ENCODE results near the gene RHBDL2.
"Not testable (repeated sequence)": the region's sequence is repeated elsewhere in the genome, so short reads cannot be mapped to it uniquely, and the experiment has no call there.

The RHBDL2 gene

GRCh38 chr1:38919130-38919529 is 22.5 kb downstream of the RHBDL2 start:
- DNase-seq (ENCODE audit: low read depth, low spot score), result no peak
- Histone ChIP-seq H3K9me3 (ENCODE audit: low read depth, low read length) (no peaks in the 10 kb centered on the region), H3K27ac (no peak overlapping the region), H3K4me3 (no peak overlapping the region), H3K9ac (ENCODE audit: insufficient read length) (no peak overlapping the region), H3K36me3 (ENCODE audit: insufficient read depth, low read length) (no peaks in the 10 kb centered on the region)
- TF ChIP-seq FOXP2 (optimal IDR thresholded peaks at IDR 0.05; ENCODE audit: control extremely low read depth, extremely low read length, insufficient read depth) (no peak), POLR2AphosphoS5 (IDR thresholded peaks at IDR 0.05; ENCODE audit: borderline replicate concordance, low read depth, low read length) (no peak)

- no peak for DNase-seq (ENCODE audit: low read depth, low spot score)
- TF ChIP-seq POLR2AphosphoS5 (IDR thresholded peaks at IDR 0.05; ENCODE audit: borderline replicate concordance, low read depth, low read length) (no peak), FOXP2 (optimal IDR thresholded peaks at IDR 0.05; ENCODE audit: control extremely low read depth, extremely low read length, insufficient read depth) (no peak), EZH2 (IDR thresholded peaks at IDR 0.05) (no peak)
- H3K27ac ChIP-seq, result no peak overlapping the region
- H3K4me3 ChIP-seq, result no peak overlapping the region
- H3K36me3 ChIP-seq (ENCODE audit: insufficient read depth, low read length), result no peaks in the 10 kb centered on the region
- H3K9ac ChIP-seq (ENCODE audit: insufficient read length), result no peak overlapping the region
- no peaks in the 10 kb centered on the region for H3K9me3 ChIP-seq (ENCODE audit: low read depth, low read length)
These were observed 23.1 kb downstream of the RHBDL2 start for GRCh38 chr1:38918568-38918967.

- no peak for TF ChIP-seq FOXP2 (optimal IDR thresholded peaks at IDR 0.05; ENCODE audit: control extremely low read depth, extremely low read length, insufficient read depth)
- no peak overlapping the region for H3K27ac ChIP-seq
These were observed 23.9 kb downstream of the RHBDL2 start for GRCh38 chr1:38917772-38918171.

GRCh38 chr1:38917337-38917736 is 24.3 kb downstream of the RHBDL2 start:
- TF ChIP-seq FOXP2 (optimal IDR thresholded peaks at IDR 0.05; ENCODE audit: control extremely low read depth, extremely low read length, insufficient read depth) (no peak), POLR2AphosphoS5 (IDR thresholded peaks at IDR 0.05; ENCODE audit: borderline replicate concordance, low read depth, low read length) (no peak), EZH2 (IDR thresholded peaks at IDR 0.05) (no peak)
- Histone ChIP-seq H3K9ac (ENCODE audit: insufficient read length) (no peak overlapping the region), H3K27ac (no peak overlapping the region), H3K4me3 (no peak overlapping the region), H3K36me3 (ENCODE audit: insufficient read depth, low read length) (no peaks in the 10 kb centered on the region), H3K9me3 (ENCODE audit: low read depth, low read length) (no peaks in the 10 kb centered on the region)
- DNase-seq (ENCODE audit: low read depth, low spot score), result no peak

More at GRCh38 chr1:38917772-38918171, 23.9 kb downstream of the RHBDL2 start:
- H3K9me3 ChIP-seq (ENCODE audit: low read depth, low read length), result no peaks in the 10 kb centered on the region
- no peak overlapping the region for H3K4me3 ChIP-seq
- H3K9ac ChIP-seq (ENCODE audit: insufficient read length), result no peak overlapping the region
- H3K36me3 ChIP-seq (ENCODE audit: insufficient read depth, low read length), result no peaks in the 10 kb centered on the region
- DNase-seq (ENCODE audit: low read depth, low spot score), result no peak

GRCh38 chr1:38915352-38915948 is 26.2 kb downstream of the RHBDL2 start:
- TF ChIP-seq POLR2AphosphoS5 (IDR thresholded peaks at IDR 0.05; ENCODE audit: borderline replicate concordance, low read depth, low read length) (no peak), FOXP2 (optimal IDR thresholded peaks at IDR 0.05; ENCODE audit: control extremely low read depth, extremely low read length, insufficient read depth) (no peak), EZH2 (IDR thresholded peaks at IDR 0.05) (no peak)
- Histone ChIP-seq H3K9ac (ENCODE audit: insufficient read length) (no peak overlapping the region), H3K4me3 (no peak overlapping the region), H3K36me3 (ENCODE audit: insufficient read depth, low read length) (no peaks in the 10 kb centered on the region), H3K27ac (no peak overlapping the region), H3K9me3 (ENCODE audit: low read depth, low read length) (no peaks in the 10 kb centered on the region)
- DNase-seq (ENCODE audit: low read depth, low spot score), result no peak

- H3K27ac ChIP-seq; H3K36me3 ChIP-seq (ENCODE audit: insufficient read depth, low read length); DNase-seq (ENCODE audit: low read depth, low spot score); H3K9ac ChIP-seq (ENCODE audit: insufficient read length); H3K9me3 ChIP-seq (ENCODE audit: low read depth, low read length); H3K4me3 ChIP-seq: not testable (repeated sequence)
These were observed 26.7 kb downstream of the RHBDL2 start for GRCh38 chr1:38914908-38915307.

- Histone ChIP-seq H3K9ac (ENCODE audit: insufficient read length) (no peak overlapping the region), H3K4me3 (no peak overlapping the region), H3K27ac (no peak overlapping the region), H3K36me3 (ENCODE audit: insufficient read depth, low read length) (no peaks in the 10 kb centered on the region), H3K9me3 (ENCODE audit: low read depth, low read length) (no peaks in the 10 kb centered on the region)
- DNase-seq (ENCODE audit: low read depth, low spot score), result no peak
- TF ChIP-seq EZH2 (IDR thresholded peaks at IDR 0.05) (no peak), FOXP2 (optimal IDR thresholded peaks at IDR 0.05; ENCODE audit: control extremely low read depth, extremely low read length, insufficient read depth) (no peak), POLR2AphosphoS5 (IDR thresholded peaks at IDR 0.05; ENCODE audit: borderline replicate concordance, low read depth, low read length) (no peak)
These were observed 32.8 kb downstream of the RHBDL2 start for GRCh38 chr1:38908821-38909220.

GRCh38 chr1:38905985-38906384 is 35.6 kb downstream of the RHBDL2 start:
- no peak for DNase-seq (ENCODE audit: low read depth, low spot score)
- Histone ChIP-seq H3K36me3 (ENCODE audit: insufficient read depth, low read length) (no peaks in the 10 kb centered on the region), H3K4me3 (no peak overlapping the region), H3K9me3 (ENCODE audit: low read depth, low read length) (no peaks in the 10 kb centered on the region), H3K27ac (no peak overlapping the region), H3K9ac (ENCODE audit: insufficient read length) (no peak overlapping the region)
- TF ChIP-seq FOXP2 (optimal IDR thresholded peaks at IDR 0.05; ENCODE audit: control extremely low read depth, extremely low read length, insufficient read depth) (no peak), POLR2AphosphoS5 (IDR thresholded peaks at IDR 0.05; ENCODE audit: borderline replicate concordance, low read depth, low read length) (no peak), EZH2 (IDR thresholded peaks at IDR 0.05) (no peak)

- H3K9ac ChIP-seq (ENCODE audit: insufficient read length), result no peak overlapping the region
- H3K36me3 ChIP-seq (ENCODE audit: insufficient read depth, low read length), result no peaks in the 10 kb centered on the region
- no peaks in the 10 kb centered on the region for H3K9me3 ChIP-seq (ENCODE audit: low read depth, low read length)
- no peak for DNase-seq (ENCODE audit: low read depth, low spot score)
- TF ChIP-seq EZH2 (IDR thresholded peaks at IDR 0.05) (no peak), POLR2AphosphoS5 (IDR thresholded peaks at IDR 0.05; ENCODE audit: borderline replicate concordance, low read depth, low read length) (no peak)
- H3K27ac ChIP-seq, result no peak overlapping the region
- H3K4me3 ChIP-seq, result no peak overlapping the region
These were observed 42.1 kb downstream of the RHBDL2 start for GRCh38 chr1:38899560-38899959.
